Thyroid gland (tissue), 4 donors: ENCODE results near the gene VSTM4. TPM values are rescaled to one million over a fixed set of nuclear protein-coding genes. Genes with fewer than 3 reads are reported as not detected.

ENCODE experiments used
- DNase-seq, 2 donors: peaks; one replicate each; pipeline ENCODE4 v3.0.0-alpha.2; 2019
- H3K27ac ChIP-seq, 3 donors: fragments of 200-600 bp; sonication (generic); 1 replicate in 2 of 3; 2 replicates in 1 of 3; pipeline ENCODE4 v1.5.1; 2016 to 2019; ENCODE audit warnings: mild to moderate bottlenecking in 1 of 3, moderate library complexity in 1 of 3
- H3K27me3 ChIP-seq: fragments of 200-600 bp; sonication (generic); one replicate; pipeline ENCODE4 v1.5.1; 2019
- H3K36me3 ChIP-seq, 2 donors: fragments of 200-600 bp; sonication (generic); one replicate each; pipeline ENCODE4 v1.5.1; 2016 to 2019
- H3K4me1 ChIP-seq, 2 donors: fragments of 200-600 bp; sonication (generic); one replicate each; pipeline ENCODE4 v1.5.1; 2017 to 2019
- H3K4me3 ChIP-seq, 3 donors: fragments of 200-600 bp; sonication (generic); replicated peaks in 1 of 3; 1 replicate in 2 of 3; 2 replicates in 1 of 3; pipeline ENCODE4 v1.5.1; 2016; ENCODE audit warnings: mild to moderate bottlenecking in 1 of 3
- H3K9me3 ChIP-seq: fragments of 200-600 bp; sonication (generic); one replicate; pipeline ENCODE4 v1.5.1; 2017
- POLR2A ChIP-seq, 2 donors: fragments of 450-650 bp; IDR thresholded peaks; one replicate each; pipeline ENCODE4 v1.6.1; 2017; ENCODE audit warnings: antibody characterized with exemption in 2 of 2, mild to moderate bottlenecking in 2 of 2, moderate library complexity in 1 of 2
- WGBS, 2 donors: methylation state at CpG; one replicate each; pipeline ENCODE4 v1.1.5; 2017; 5-methylcytosine and 5-hydroxymethylcytosine counted together
- intact Hi-C: fragments of 100-400 bp; cut with DNase I; formaldehyde crosslinking; loops from one replicate; pipeline ENCODE4 v1.15.1; 2023
- total RNA-seq, 4 donors: library from RNA; depleted of rRNA; stranded (reverse); fragments of >200 nt; gene quantifications; one replicate each; pipeline ENCODE4 v1.2.3, GENCODE V29; 2016
- TF ChIP-seq, protein P1 (sequence below), 6 experiments: fragments of 200-600 bp in 3 of 6; fragments of 450-650 bp in 3 of 6; sonication (generic) in 3 of 6; IDR thresholded peaks; one replicate each; pipeline ENCODE4 v1.5.1; 2016 to 2019; ENCODE audit warnings: antibody characterized with exemption in 6 of 6, mild to moderate bottlenecking in 2 of 6, inconsistent platforms in 1 of 6, moderate library complexity in 1 of 6

The VSTM4 gene
- total RNA-seq, 4 donors from 2014 or later: 42.9 to 220 (median 142) TPM

DNA sequence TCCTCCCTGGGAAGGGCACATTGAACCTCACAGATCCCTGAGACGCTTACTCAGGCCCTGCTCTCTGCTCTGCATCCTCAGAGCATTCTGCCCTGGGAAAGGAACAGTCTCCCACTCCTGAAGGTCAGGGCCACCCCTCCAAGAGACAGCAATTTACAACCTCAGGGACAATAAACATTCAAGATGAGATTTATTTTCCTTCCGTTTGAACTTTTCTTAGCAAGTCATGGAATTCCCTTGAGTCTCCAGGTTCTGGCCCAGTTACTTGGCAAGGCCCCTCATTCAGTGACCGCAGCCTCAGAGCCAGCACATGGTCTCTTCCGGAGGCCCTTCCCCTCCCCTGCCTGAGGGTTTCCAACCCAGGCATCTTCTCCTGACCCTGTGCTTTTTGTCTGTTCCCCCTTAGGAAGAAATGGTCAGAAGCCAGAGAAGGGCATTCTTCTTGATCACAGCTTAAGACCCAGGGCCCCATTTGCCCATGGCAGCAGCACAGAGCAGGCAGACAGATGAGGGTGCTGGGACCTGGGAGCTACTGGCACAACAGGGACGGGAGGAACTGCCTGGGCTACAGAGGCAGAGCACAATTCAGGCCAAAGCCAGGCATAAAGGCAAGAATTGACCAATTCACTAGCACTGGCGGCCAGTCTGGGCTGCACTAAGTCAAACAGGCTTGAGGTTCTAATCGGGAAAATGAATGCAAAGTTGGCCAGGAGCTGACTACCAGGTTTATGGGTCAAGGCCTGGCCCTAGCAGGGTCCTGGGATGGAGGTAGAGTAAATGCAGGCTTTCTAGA lies 56.7 kb downstream of the VSTM4 start:
- Histone ChIP-seq H3K36me3 (peaks cover 0 to 6% of the 10 kb centered on the region in 2 donors), H3K4me3 (no peak overlapping the region), H3K27me3 (no peaks in the 10 kb centered on the region), H3K9me3 (no peaks in the 10 kb centered on the region), H3K4me1 (peaks cover 0 to 13% of the 10 kb centered on the region in 2 donors), H3K27ac (no peak overlapping the region)
- 72 to 81% methylated on average over 7 of the region's 7 CpGs for WGBS, 2 donors
- DNase-seq: no peak
- no peak for TF ChIP-seq POLR2A (IDR thresholded peaks at IDR 0.05)
- intact Hi-C loops: no loop called here

GRCh38 chr10:49057231-49057880 lies 58.0 kb downstream of the VSTM4 start:
- no peak overlapping the region for H3K4me3 ChIP-seq
- H3K27ac ChIP-seq: no peak overlapping the region
- TF ChIP-seq, protein P1, sequence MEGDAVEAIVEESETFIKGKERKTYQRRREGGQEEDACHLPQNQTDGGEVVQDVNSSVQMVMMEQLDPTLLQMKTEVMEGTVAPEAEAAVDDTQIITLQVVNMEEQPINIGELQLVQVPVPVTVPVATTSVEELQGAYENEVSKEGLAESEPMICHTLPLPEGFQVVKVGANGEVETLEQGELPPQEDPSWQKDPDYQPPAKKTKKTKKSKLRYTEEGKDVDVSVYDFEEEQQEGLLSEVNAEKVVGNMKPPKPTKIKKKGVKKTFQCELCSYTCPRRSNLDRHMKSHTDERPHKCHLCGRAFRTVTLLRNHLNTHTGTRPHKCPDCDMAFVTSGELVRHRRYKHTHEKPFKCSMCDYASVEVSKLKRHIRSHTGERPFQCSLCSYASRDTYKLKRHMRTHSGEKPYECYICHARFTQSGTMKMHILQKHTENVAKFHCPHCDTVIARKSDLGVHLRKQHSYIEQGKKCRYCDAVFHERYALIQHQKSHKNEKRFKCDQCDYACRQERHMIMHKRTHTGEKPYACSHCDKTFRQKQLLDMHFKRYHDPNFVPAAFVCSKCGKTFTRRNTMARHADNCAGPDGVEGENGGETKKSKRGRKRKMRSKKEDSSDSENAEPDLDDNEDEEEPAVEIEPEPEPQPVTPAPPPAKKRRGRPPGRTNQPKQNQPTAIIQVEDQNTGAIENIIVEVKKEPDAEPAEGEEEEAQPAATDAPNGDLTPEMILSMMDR (IDR thresholded peaks at IDR 0.05): no peak
- no peak for TF ChIP-seq POLR2A (IDR thresholded peaks at IDR 0.05)

GRCh38 chr10:49056356-49056755 lies 59.0 kb downstream of the VSTM4 start:
- H3K4me3 ChIP-seq: no peak overlapping the region
- intact Hi-C loops: no loop called here
- 17 to 25% methylated on average over 1 of the region's 1 CpG for WGBS, 2 donors

More at GRCh38 chr10:49057231-49057880, 58.0 kb downstream of the VSTM4 start:
- Histone ChIP-seq H3K36me3 (no peaks in the 10 kb centered on the region), H3K27me3 (no peaks in the 10 kb centered on the region), H3K9me3 (no peaks in the 10 kb centered on the region), H3K4me1 (peaks cover 0 to 13% of the 10 kb centered on the region in 2 donors)
- DNase-seq: no peak
- WGBS, 2 donors: 97% methylated on average over 7 of the region's 7 CpGs
- intact Hi-C loops: no loop called here

GRCh38 chr10:49055221-49055849 lies 60.0 kb downstream of the VSTM4 start:
- no peak overlapping the region for H3K27ac ChIP-seq
- no peaks in the 10 kb centered on the region for H3K9me3 ChIP-seq
- no peak for TF ChIP-seq POLR2A (IDR thresholded peaks at IDR 0.05)
- TF ChIP-seq, protein P1 (IDR thresholded peaks at IDR 0.05): no peak
- H3K36me3 ChIP-seq: no peaks in the 10 kb centered on the region
- peaks cover 0 to 13% of the 10 kb centered on the region in 2 donors for H3K4me1 ChIP-seq
- DNase-seq: no peak
- no peak overlapping the region for H3K4me3 ChIP-seq
- WGBS, 2 donors: 69 to 85% methylated on average over 5 of the region's 5 CpGs
- intact Hi-C loops: no loop called here
- no peaks in the 10 kb centered on the region for H3K27me3 ChIP-seq

More at GRCh38 chr10:49056356-49056755, 59.0 kb downstream of the VSTM4 start:
- no peaks in the 10 kb centered on the region for H3K9me3 ChIP-seq
- H3K27ac ChIP-seq: no peak overlapping the region
- peaks cover 0 to 13% of the 10 kb centered on the region in 2 donors for H3K4me1 ChIP-seq
- TF ChIP-seq, protein P1 (IDR thresholded peaks at IDR 0.05): no peak
- no peak for TF ChIP-seq POLR2A (IDR thresholded peaks at IDR 0.05)
- peak; percentile 68 to 80 for DNase-seq
- no peaks in the 10 kb centered on the region for H3K27me3 ChIP-seq
- H3K36me3 ChIP-seq: no peaks in the 10 kb centered on the region

DNA sequence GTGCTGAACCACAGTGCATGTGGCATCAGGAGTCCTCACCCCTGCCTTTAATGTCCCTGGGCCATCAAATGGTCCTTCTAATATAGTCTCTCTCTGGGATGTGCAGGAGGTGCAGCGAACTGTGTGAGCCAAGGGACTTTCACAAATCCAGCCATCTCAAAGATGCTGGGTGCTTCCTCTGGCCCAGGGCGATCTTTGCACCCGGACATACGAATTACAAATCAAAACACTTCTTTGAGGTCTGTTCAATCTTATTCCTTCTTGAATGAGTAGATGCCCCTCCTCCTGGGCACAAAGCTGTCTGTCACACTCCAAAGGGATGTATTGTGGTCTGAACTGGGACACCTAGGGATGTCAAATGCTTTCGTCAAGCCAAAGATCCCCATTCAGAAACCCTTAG lies 60.6 kb downstream of the VSTM4 start:
- Histone ChIP-seq H3K36me3 (no peaks in the 10 kb centered on the region), H3K27me3 (no peaks in the 10 kb centered on the region), H3K4me1 (peaks cover 0 to 13% of the 10 kb centered on the region in 2 donors), H3K9me3 (no peaks in the 10 kb centered on the region), H3K4me3 (no peak overlapping the region), H3K27ac (no peak overlapping the region)
- no peak for DNase-seq
- WGBS, 2 donors: 94 to 98% methylated on average over 5 of the region's 5 CpGs
- intact Hi-C loops: no loop called here
- TF ChIP-seq, protein P1 (IDR thresholded peaks at IDR 0.05): no peak
- no peak for TF ChIP-seq POLR2A (IDR thresholded peaks at IDR 0.05)
